CD4-positive, alpha-beta T cell treated with Interleukin-17A for 1 hour (primary cell): ENCODE measurements around the gene RANBP6.
"Not testable (repeated sequence)": the region's sequence is repeated elsewhere in the genome, so short reads cannot be mapped to it uniquely, and the experiment has no call there.

ENCODE experiments used
- DNase-seq: peaks from one replicate; pipeline ENCODE4 v3.0.0-alpha.2; 2020

The RANBP6 gene

GRCh38 chr9:6015278-6016157 lies at the start of gene RANBP6:
Gene RANBP6, minus strand, starts transcription at chr9:6015624. Its CDS starts 17 bp downstream, at chr9:6015607.
- peak; percentile 91 for DNase-seq

GRCh38 chr9:6063146-6063545 lies 47.7 kb upstream of the RANBP6 start:
- DNase-seq = peak; percentile 15

- no peak for DNase-seq
Measured at GRCh38 chr9:6055666-6056065, 40.2 kb upstream of the RANBP6 start.

- DNase-seq = peak; percentile 77
Measured at GRCh38 chr9:6055216-6055615, 39.8 kb upstream of the RANBP6 start.

GRCh38 chr9:6054280-6055099 lies 39.1 kb upstream of the RANBP6 start:
- DNase-seq = peak; percentile 71

- no peak for DNase-seq
Measured at GRCh38 chr9:6052293-6052919, 37.0 kb upstream of the RANBP6 start.

GRCh38 chr9:6051511-6051950 lies 36.1 kb upstream of the RANBP6 start:
- no peak for DNase-seq

- DNase-seq = peak; percentile 40
Measured at GRCh38 chr9:6049798-6050197, 34.4 kb upstream of the RANBP6 start.

- no peak for DNase-seq
Measured at GRCh38 chr9:6048039-6048438, 32.6 kb upstream of the RANBP6 start.

- no peak for DNase-seq
Measured at GRCh38 chr9:6047020-6047419, 31.6 kb upstream of the RANBP6 start.

GRCh38 chr9:6045364-6045763 lies 29.9 kb upstream of the RANBP6 start:
- DNase-seq = no peak

GRCh38 chr9:6040077-6040476 lies 24.7 kb upstream of the RANBP6 start:
- DNase-seq = no peak

- DNase-seq = no peak
Measured at GRCh38 chr9:6036391-6036790, 21.0 kb upstream of the RANBP6 start.

GRCh38 chr9:6034954-6035353 lies 19.5 kb upstream of the RANBP6 start:
- no peak for DNase-seq

- no peak for DNase-seq
Measured at GRCh38 chr9:6029604-6030274, 14.3 kb upstream of the RANBP6 start.

- peak; percentile 62 for DNase-seq
Measured at GRCh38 chr9:6024035-6024554, 8.7 kb upstream of the RANBP6 start.

GRCh38 chr9:6016975-6017374 lies 1.6 kb upstream of the RANBP6 start:
- not testable (repeated sequence) for DNase-seq

- peak; percentile 6 for DNase-seq
Measured at GRCh38 chr9:6014670-6015270, 654 bp downstream of the RANBP6 start.

GRCh38 chr9:6008169-6008979 lies 7.0 kb downstream of the RANBP6 start:
- DNase-seq = peak; percentile 98

- DNase-seq = peak; percentile 80
Measured at GRCh38 chr9:6007770-6008168, 7.7 kb downstream of the RANBP6 start.
